ENCODE measurements around the gene NMNAT1. TPM values are rescaled to one million over a fixed set of nuclear protein-coding genes. Genes with fewer than 3 reads are reported as not detected.

Gene NMNAT1
- total RNA-seq, 1 donor from 2014 or later = 11.0 TPM

DNA sequence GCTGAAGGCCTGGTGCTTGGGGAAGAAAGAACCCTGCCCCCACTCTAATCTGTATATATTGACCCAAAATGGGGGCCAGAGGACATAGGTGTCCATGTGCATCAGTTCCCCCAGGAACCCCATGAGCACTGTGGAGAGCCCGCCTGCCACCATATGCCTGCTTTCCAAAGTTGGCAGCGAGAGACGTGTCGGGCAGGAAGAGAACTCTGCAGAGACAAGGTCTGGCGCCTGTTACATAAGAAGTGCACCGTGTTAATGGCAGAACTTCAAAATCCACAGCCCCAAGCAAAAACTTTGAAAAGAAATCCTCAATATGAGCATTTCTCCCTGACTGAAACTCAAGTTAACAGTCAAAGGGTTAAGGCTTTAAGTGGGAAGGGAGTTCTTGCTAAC lies 41.2 kb upstream of the NMNAT1 start:
- no peak overlapping the region for H2AFZ ChIP-seq (ENCODE audit: low read depth, low read length)
- H3K4me3 Mint-ChIP-seq (ENCODE audit: unreplicated experiment) = no peak overlapping the region
- no peak for FAIRE-seq
- peaks cover 10% of the 10 kb centered on the region for H3K36me3 Mint-ChIP-seq (ENCODE audit: low read depth, unreplicated experiment)
- TF ChIP-seq, protein P1, sequence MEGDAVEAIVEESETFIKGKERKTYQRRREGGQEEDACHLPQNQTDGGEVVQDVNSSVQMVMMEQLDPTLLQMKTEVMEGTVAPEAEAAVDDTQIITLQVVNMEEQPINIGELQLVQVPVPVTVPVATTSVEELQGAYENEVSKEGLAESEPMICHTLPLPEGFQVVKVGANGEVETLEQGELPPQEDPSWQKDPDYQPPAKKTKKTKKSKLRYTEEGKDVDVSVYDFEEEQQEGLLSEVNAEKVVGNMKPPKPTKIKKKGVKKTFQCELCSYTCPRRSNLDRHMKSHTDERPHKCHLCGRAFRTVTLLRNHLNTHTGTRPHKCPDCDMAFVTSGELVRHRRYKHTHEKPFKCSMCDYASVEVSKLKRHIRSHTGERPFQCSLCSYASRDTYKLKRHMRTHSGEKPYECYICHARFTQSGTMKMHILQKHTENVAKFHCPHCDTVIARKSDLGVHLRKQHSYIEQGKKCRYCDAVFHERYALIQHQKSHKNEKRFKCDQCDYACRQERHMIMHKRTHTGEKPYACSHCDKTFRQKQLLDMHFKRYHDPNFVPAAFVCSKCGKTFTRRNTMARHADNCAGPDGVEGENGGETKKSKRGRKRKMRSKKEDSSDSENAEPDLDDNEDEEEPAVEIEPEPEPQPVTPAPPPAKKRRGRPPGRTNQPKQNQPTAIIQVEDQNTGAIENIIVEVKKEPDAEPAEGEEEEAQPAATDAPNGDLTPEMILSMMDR (IDR thresholded peaks at IDR 0.05; ENCODE audit: insufficient read depth, low read depth, low read length) = no peak
- no peaks in the 10 kb centered on the region for H3K36me3 ChIP-seq (ENCODE audit: insufficient read depth, low read length)
- no peak overlapping the region for H3K9ac ChIP-seq (ENCODE audit: low read length)
- peaks cover 35% of the 10 kb centered on the region for H3K4me1 Mint-ChIP-seq (ENCODE audit: low read depth, unreplicated experiment)
- H3K9me3 ChIP-seq (ENCODE audit: insufficient read depth, low read depth, low read length) = no peaks in the 10 kb centered on the region
- H3K4me1 ChIP-seq (ENCODE audit: insufficient read depth, low read length) = peaks cover 14% of the 10 kb centered on the region
- H3K79me2 ChIP-seq (ENCODE audit: insufficient read depth, low read length) = peaks cover 30% of the 10 kb centered on the region
- H3K4me2 ChIP-seq (ENCODE audit: low read length) = no peak overlapping the region
- H4K20me1 ChIP-seq (ENCODE audit: insufficient read depth, low read length) = peaks cover 42% of the 10 kb centered on the region
- no peaks in the 10 kb centered on the region for H3K9me3 Mint-ChIP-seq (ENCODE audit: unreplicated experiment)
- no peak overlapping the region for H3K4me3 ChIP-seq (ENCODE audit: insufficient read depth, low read depth, low read length)
- H3K27ac Mint-ChIP-seq (ENCODE audit: unreplicated experiment) = no peak overlapping the region
- no peaks in the 10 kb centered on the region for H3K27me3 ChIP-seq (ENCODE audit: insufficient read depth, low read length)
- H3K27me3 Mint-ChIP-seq (ENCODE audit: low read depth, unreplicated experiment) = no peaks in the 10 kb centered on the region
- DNase-seq (ENCODE audit: low read depth) = no peak
- H3K27ac ChIP-seq (ENCODE audit: low read depth, low read length) = no peak overlapping the region

- peaks cover 31% of the 10 kb centered on the region for H3K79me2 ChIP-seq (ENCODE audit: insufficient read depth, low read length)
- H3K4me2 ChIP-seq (ENCODE audit: low read length) = peak overlapping the region; percentile 68
- Mint-ChIP-seq H3K27me3 (ENCODE audit: low read depth, unreplicated experiment) (no peaks in the 10 kb centered on the region), H3K36me3 (ENCODE audit: low read depth, unreplicated experiment) (peaks cover 11% of the 10 kb centered on the region), H3K9me3 (ENCODE audit: unreplicated experiment) (no peaks in the 10 kb centered on the region), H3K4me3 (ENCODE audit: unreplicated experiment) (peak overlapping the region; percentile 45), H3K4me1 (ENCODE audit: low read depth, unreplicated experiment) (peaks cover 39% of the 10 kb centered on the region), H3K27ac (ENCODE audit: unreplicated experiment) (peak overlapping the region; percentile 83)
- H3K4me3 ChIP-seq (ENCODE audit: insufficient read depth, low read depth, low read length) = no peak overlapping the region
- no peaks in the 10 kb centered on the region for H3K27me3 ChIP-seq (ENCODE audit: insufficient read depth, low read length)
- no peak overlapping the region for H3K9ac ChIP-seq (ENCODE audit: low read length)
- TF ChIP-seq, protein P1 (IDR thresholded peaks at IDR 0.05; ENCODE audit: insufficient read depth, low read depth, low read length) = no peak
- TF ChIP-seq EZH2 (IDR thresholded peaks at IDR 0.05; ENCODE audit: insufficient read depth, low read length) = no peak
- H4K20me1 ChIP-seq (ENCODE audit: insufficient read depth, low read length) = peaks cover 48% of the 10 kb centered on the region
- peaks cover 12% of the 10 kb centered on the region for H3K4me1 ChIP-seq (ENCODE audit: insufficient read depth, low read length)
- H3K36me3 ChIP-seq (ENCODE audit: insufficient read depth, low read length) = no peaks in the 10 kb centered on the region
- no peak overlapping the region for H2AFZ ChIP-seq (ENCODE audit: low read depth, low read length)
- no peak overlapping the region for H3K27ac ChIP-seq (ENCODE audit: low read depth, low read length)
- no peaks in the 10 kb centered on the region for H3K9me3 ChIP-seq (ENCODE audit: insufficient read depth, low read depth, low read length)
- FAIRE-seq (no peak), DNase-seq (ENCODE audit: low read depth) (no peak)
Measured at GRCh38 chr1:9903801-9904527, 39.3 kb upstream of the NMNAT1 start.

GRCh38 chr1:9904596-9904995 lies 38.7 kb upstream of the NMNAT1 start:
- peaks cover 11% of the 10 kb centered on the region for H3K36me3 Mint-ChIP-seq (ENCODE audit: low read depth, unreplicated experiment)
- no peaks in the 10 kb centered on the region for H3K27me3 Mint-ChIP-seq (ENCODE audit: low read depth, unreplicated experiment)
- H3K79me2 ChIP-seq (ENCODE audit: insufficient read depth, low read length) = peaks cover 36% of the 10 kb centered on the region
- H3K4me2 ChIP-seq (ENCODE audit: low read length) = peak overlapping the region; percentile 68
- TF ChIP-seq, protein P1 (IDR thresholded peaks at IDR 0.05; ENCODE audit: insufficient read depth, low read depth, low read length) = no peak
- no peak for TF ChIP-seq EZH2 (IDR thresholded peaks at IDR 0.05; ENCODE audit: insufficient read depth, low read length)
- DNase-seq (ENCODE audit: low read depth) (peak; percentile 65), FAIRE-seq (peak; percentile 32)
- peak overlapping the region; percentile 55 for H3K4me3 Mint-ChIP-seq (ENCODE audit: unreplicated experiment)
- H3K36me3 ChIP-seq (ENCODE audit: insufficient read depth, low read length) = no peaks in the 10 kb centered on the region
- peaks cover 41% of the 10 kb centered on the region for H3K4me1 Mint-ChIP-seq (ENCODE audit: low read depth, unreplicated experiment)
- peak overlapping the region; percentile 28 for H3K27ac ChIP-seq (ENCODE audit: low read depth, low read length)
- peaks cover 18% of the 10 kb centered on the region for H3K4me1 ChIP-seq (ENCODE audit: insufficient read depth, low read length)
- no peak overlapping the region for H3K4me3 ChIP-seq (ENCODE audit: insufficient read depth, low read depth, low read length)
- H4K20me1 ChIP-seq (ENCODE audit: insufficient read depth, low read length) = peaks cover 48% of the 10 kb centered on the region
- no peaks in the 10 kb centered on the region for H3K9me3 ChIP-seq (ENCODE audit: insufficient read depth, low read depth, low read length)
- H3K27ac Mint-ChIP-seq (ENCODE audit: unreplicated experiment) = peak overlapping the region; percentile 83
- H2AFZ ChIP-seq (ENCODE audit: low read depth, low read length) = no peak overlapping the region
- no peaks in the 10 kb centered on the region for H3K9me3 Mint-ChIP-seq (ENCODE audit: unreplicated experiment)
- H3K27me3 ChIP-seq (ENCODE audit: insufficient read depth, low read length) = no peaks in the 10 kb centered on the region
- H3K9ac ChIP-seq (ENCODE audit: low read length) = peak overlapping the region; percentile 46

Measured in astrocyte (in vitro differentiated cells and primary cell).